PC-9 (cell line): Measurements from ENCODE around the gene LRRC37B. TPM values are rescaled to one million over a fixed set of nuclear protein-coding genes. Genes with fewer than 3 reads are reported as not detected.
A peak's percentile ranks its signal among the peaks of the same experiment; 100 is the strongest.

Experiments
- BruUV-seq: library from RNA; stranded (reverse); fragments of 400-500 nt; replicated peaks from 2 replicates; lab custom pipeline; 2021; lab: Mats Ljungman, UMichigan
- CTCF ChIA-PET: fragments of 300-600 bp; sonication (Branson Sonifier 250); formaldehyde crosslinking; loops from one replicate; lab custom pipeline; 2022; ENCODE audit warnings: antibody characterized with exemption; lab: Charles Lee
- POLR2A ChIA-PET: fragments of 300-600 bp; sonication (Branson Sonifier 250); formaldehyde crosslinking; loops from one replicate; lab custom pipeline; 2022; ENCODE audit warnings: antibody characterized with exemption; ENCODE audit not compliant: unreplicated experiment; lab: Charles Lee
- DNase-seq, 2 experiments: peaks; one replicate each; pipeline versions ENCODE4 v3.0.0 to v3.0.0-alpha.2; 2015 to 2022; ENCODE audit warnings: mixed read lengths in 1 of 2
- H2AFZ ChIP-seq: fragments of 200-600 bp; sonication (generic); 2 replicates; pipeline ENCODE4 v1.8.1; 2017; ENCODE audit warnings: antibody characterized with exemption
- H3F3A ChIP-seq: fragments of 200-600 bp; sonication (generic); 2 replicates; pipeline ENCODE4 v1.8.1; 2017; ENCODE audit warnings: antibody characterized with exemption, mild to moderate bottlenecking, low read depth; ENCODE audit not compliant: insufficient read depth
- H3K27ac ChIP-seq: fragments of 200-600 bp; sonication (generic); 2 replicates; pipeline ENCODE4 v1.6.1; 2016; ENCODE audit warnings: mixed run types
- H3K27me3 ChIP-seq: fragments of 200-600 bp; sonication (generic); 2 replicates; pipeline ENCODE4 v1.6.1; 2016; ENCODE audit warnings: low read depth, mixed run types; ENCODE audit not compliant: insufficient read depth
- H3K36me3 ChIP-seq: fragments of 200-600 bp; sonication (generic); 2 replicates; pipeline ENCODE4 v1.6.1; 2016; ENCODE audit warnings: low read depth, mixed run types
- H3K4me1 ChIP-seq: fragments of 200-600 bp; sonication (generic); replicated peaks from 2 replicates; pipeline ENCODE4 v1.6.1; 2016; ENCODE audit warnings: mixed run types; ENCODE audit not compliant: insufficient read depth
- H3K4me2 ChIP-seq: fragments of 200-600 bp; sonication (generic); 2 replicates; pipeline ENCODE4 v1.6.1; 2017; ENCODE audit warnings: mixed run types
- H3K4me3 ChIP-seq: fragments of 200-600 bp; sonication (generic); 2 replicates; pipeline ENCODE4 v1.6.1; 2016; ENCODE audit warnings: mixed run types
- H3K79me2 ChIP-seq: fragments of 200-600 bp; sonication (generic); 2 replicates; pipeline ENCODE4 v1.6.1; 2017; ENCODE audit warnings: low read depth, mixed run types
- H3K9me2 ChIP-seq: fragments of 200-600 bp; sonication (generic); 2 replicates; pipeline ENCODE4 v1.8.1; 2017; ENCODE audit warnings: mild to moderate bottlenecking; ENCODE audit not compliant: insufficient read depth
- H3K9me3 ChIP-seq: fragments of 200-600 bp; sonication (generic); 2 replicates; pipeline ENCODE4 v1.8.1; 2016; ENCODE audit warnings: low read depth; ENCODE audit not compliant: insufficient read depth
- H4K20me1 ChIP-seq: fragments of 200-600 bp; sonication (generic); 2 replicates; pipeline ENCODE4 v1.8.1; 2017; ENCODE audit not compliant: insufficient read depth
- EZH2 ChIP-seq: fragments of 200-600 bp; sonication (generic); IDR thresholded peaks from 2 replicates; pipeline ENCODE4 v1.8.0; 2017; ENCODE audit warnings: antibody characterized with exemption, low read depth
- intact Hi-C: fragments of 100-400 bp; cut with micrococcal nuclease; formaldehyde crosslinking; loops from one replicate; pipeline ENCODE4 v1.10.0; 2022; ENCODE audit not compliant: unreplicated experiment
- total RNA-seq: library from RNA; stranded (reverse); gene quantifications from 2 replicates; pipeline ENCODE4 v1.2.3, GENCODE V29; 2021
- TF ChIP-seq, protein P1 (sequence below): fragments of 200-600 bp; sonication (generic); conservative IDR thresholded peaks from 2 replicates; pipeline ENCODE4 v1.6.1; 2017; ENCODE audit warnings: mixed run types, antibody characterized with exemption, mild to moderate bottlenecking, moderate library complexity

The LRRC37B gene
- total RNA-seq, 1 experiment from 2014 or later: 13.8 TPM

DNA sequence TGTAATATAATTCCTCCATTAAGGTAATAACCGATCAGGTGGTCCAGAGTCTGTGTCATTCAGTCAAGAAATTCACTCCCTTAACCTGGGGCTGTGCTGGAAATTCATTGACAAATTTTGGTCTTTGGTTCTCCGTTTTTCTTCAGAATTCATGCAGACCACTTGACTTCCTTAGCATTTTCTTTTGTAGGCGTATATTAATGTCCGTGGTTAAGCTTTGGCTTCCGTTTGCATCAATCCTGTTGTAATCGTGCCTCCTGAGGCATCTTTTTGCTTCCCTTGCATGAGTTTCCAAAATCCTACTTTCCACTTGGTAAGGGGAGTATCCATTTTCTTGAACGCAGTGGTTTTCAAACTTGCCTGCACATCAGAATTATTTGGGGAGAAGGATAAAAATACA, 9.0 kb downstream of the LRRC37B start:
- H4K20me1 ChIP-seq: no peaks in the 10 kb centered on the region
- no peak for TF ChIP-seq EZH2
- TF ChIP-seq, protein P1, sequence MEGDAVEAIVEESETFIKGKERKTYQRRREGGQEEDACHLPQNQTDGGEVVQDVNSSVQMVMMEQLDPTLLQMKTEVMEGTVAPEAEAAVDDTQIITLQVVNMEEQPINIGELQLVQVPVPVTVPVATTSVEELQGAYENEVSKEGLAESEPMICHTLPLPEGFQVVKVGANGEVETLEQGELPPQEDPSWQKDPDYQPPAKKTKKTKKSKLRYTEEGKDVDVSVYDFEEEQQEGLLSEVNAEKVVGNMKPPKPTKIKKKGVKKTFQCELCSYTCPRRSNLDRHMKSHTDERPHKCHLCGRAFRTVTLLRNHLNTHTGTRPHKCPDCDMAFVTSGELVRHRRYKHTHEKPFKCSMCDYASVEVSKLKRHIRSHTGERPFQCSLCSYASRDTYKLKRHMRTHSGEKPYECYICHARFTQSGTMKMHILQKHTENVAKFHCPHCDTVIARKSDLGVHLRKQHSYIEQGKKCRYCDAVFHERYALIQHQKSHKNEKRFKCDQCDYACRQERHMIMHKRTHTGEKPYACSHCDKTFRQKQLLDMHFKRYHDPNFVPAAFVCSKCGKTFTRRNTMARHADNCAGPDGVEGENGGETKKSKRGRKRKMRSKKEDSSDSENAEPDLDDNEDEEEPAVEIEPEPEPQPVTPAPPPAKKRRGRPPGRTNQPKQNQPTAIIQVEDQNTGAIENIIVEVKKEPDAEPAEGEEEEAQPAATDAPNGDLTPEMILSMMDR: no peak
- H3K4me2 ChIP-seq: peak overlapping the region; percentile 51; the same call in 1 of the 2 replicates
- no peak for DNase-seq
- H2AFZ ChIP-seq: no peak overlapping the region
- H3F3A ChIP-seq: no peaks in the 10 kb centered on the region
- no peaks in the 10 kb centered on the region for H3K9me2 ChIP-seq
- no peaks in the 10 kb centered on the region for H3K36me3 ChIP-seq
- intact Hi-C loops: no loop called here
- no TSS peak for BruUV-seq
- H3K9me3 ChIP-seq: no peaks in the 10 kb centered on the region
- ChIA-PET POLR2A (no interaction called here), CTCF (no interaction called here)
- H3K79me2 ChIP-seq: no peaks in the 10 kb centered on the region
- peaks cover 14% of the 10 kb centered on the region for H3K4me1 ChIP-seq
- H3K4me3 ChIP-seq: no peak overlapping the region
- no peaks in the 10 kb centered on the region for H3K27me3 ChIP-seq
- H3K27ac ChIP-seq: no peak overlapping the region

DNA sequence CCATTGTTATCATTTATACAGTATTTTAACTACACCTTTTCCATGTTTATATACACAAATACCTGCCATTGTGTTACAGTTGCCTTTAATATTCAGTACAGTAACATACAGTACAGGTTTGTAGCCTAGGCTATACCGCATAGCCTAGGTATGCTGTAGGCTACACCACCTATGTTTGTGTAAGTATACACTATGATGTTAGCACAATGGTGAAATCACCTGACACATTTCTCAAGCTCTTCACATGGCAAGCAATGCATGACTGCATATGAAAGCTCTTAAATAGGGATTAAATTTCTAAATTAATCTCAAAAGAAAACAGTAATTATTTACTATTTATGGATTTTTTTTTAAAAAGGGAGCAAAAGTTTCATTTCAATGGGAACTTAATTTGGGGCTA, 12.0 kb downstream of the LRRC37B start:
- Histone ChIP-seq H3K4me2 (no peak overlapping the region), H3K27ac (no peak overlapping the region), H3K4me3 (no peak overlapping the region), H4K20me1 (no peaks in the 10 kb centered on the region), H2AFZ (no peak overlapping the region), H3K9me2 (no peaks in the 10 kb centered on the region), H3K9me3 (no peaks in the 10 kb centered on the region), H3F3A (no peaks in the 10 kb centered on the region), H3K27me3 (no peaks in the 10 kb centered on the region), H3K4me1 (peaks cover 14% of the 10 kb centered on the region), H3K79me2 (no peaks in the 10 kb centered on the region), H3K36me3 (no peaks in the 10 kb centered on the region)
- intact Hi-C loops: no loop called here
- no peak for DNase-seq
- no TSS peak for BruUV-seq
- TF ChIP-seq EZH2: no peak
- TF ChIP-seq, protein P1: no peak
- ChIA-PET CTCF (no interaction called here), POLR2A (no interaction called here)

DNA sequence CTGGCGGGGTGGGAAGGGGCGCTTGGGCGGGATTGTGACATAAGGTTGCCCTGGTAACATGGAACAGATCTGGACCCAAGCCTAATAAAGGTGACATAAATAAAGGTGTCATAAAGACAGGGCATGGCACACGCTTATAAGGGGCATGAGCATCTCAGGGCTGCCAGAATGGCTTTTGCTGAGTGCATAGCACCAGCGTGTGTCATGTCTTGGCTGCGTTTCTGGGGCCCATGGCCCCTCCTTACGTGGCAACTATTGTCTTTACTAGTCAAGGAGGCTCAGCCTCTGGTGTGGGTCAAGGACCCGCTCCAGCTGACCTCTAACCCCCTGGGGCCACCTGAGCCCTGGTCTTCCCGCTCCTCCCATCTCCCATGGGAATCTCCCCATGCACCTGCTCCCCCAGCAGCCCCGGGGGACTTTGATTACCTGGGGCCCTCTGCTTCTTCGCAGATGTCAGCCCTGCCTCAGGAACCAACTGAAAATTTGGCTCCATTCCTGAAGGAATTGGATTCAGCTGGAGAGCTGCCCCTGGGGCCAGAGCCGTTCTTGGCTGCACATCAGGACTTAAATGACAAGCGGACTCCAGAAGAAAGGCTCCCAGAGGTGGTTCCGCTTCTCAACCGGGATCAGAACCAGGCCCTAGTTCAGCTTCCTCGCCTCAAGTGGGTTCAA, 13.9 kb downstream of the LRRC37B start:
- Histone ChIP-seq H4K20me1 (no peaks in the 10 kb centered on the region), H3K4me2 (no peak overlapping the region), H2AFZ (no peak overlapping the region), H3K27ac (no peak overlapping the region), H3F3A (no peaks in the 10 kb centered on the region), H3K27me3 (no peaks in the 10 kb centered on the region), H3K79me2 (no peaks in the 10 kb centered on the region), H3K4me1 (peaks cover under 1% of the 10 kb centered on the region; the same call in 1 of the 2 replicates), H3K9me3 (no peaks in the 10 kb centered on the region), H3K4me3 (no peak overlapping the region), H3K9me2 (no peaks in the 10 kb centered on the region), H3K36me3 (no peaks in the 10 kb centered on the region)
- TF ChIP-seq, protein P1: no peak
- no peak for TF ChIP-seq EZH2
- no peak for DNase-seq
- intact Hi-C loops: no loop called here
- CTCF ChIA-PET: no interaction called here
- no TSS peak for BruUV-seq
- POLR2A ChIA-PET: no interaction called here
